Cardiac muscle cell (in vitro differentiated cells and primary cell): ENCODE measurements around the gene NOB1. TPM values are rescaled to one million over a fixed set of nuclear protein-coding genes. Genes with fewer than 3 reads are reported as not detected.
"Not testable (repeated sequence)": the region's sequence is repeated elsewhere in the genome, so short reads cannot be mapped to it uniquely, and the experiment has no call there.

Experiments
- DNase-seq, 2 donors: peaks; one replicate each; pipeline versions ENCODE4 v3.0.0 to v3.0.0-alpha.2; 2010 to 2017; ENCODE audit warnings: low read depth in 1 of 2, low spot score in 1 of 2
- H3K27ac ChIP-seq: fragments of 200-600 bp; sonication (generic); 2 replicates; pipeline ENCODE4 v1.5.1; 2016
- H3K27me3 ChIP-seq: fragments of 200-600 bp; sonication (generic); 2 replicates; pipeline ENCODE4 v1.6.0; 2016; ENCODE audit warnings: control low read depth
- H3K36me3 ChIP-seq: fragments of 200-600 bp; sonication (generic); 2 replicates; pipeline ENCODE4 v1.5.1; 2016; ENCODE audit warnings: control low read depth
- H3K4me1 ChIP-seq: fragments of 200-600 bp; sonication (generic); 2 replicates; pipeline ENCODE4 v1.8.1; 2017; ENCODE audit warnings: low read depth, mild to moderate bottlenecking, mixed run types
- H3K4me3 ChIP-seq: fragments of 200-600 bp; sonication (generic); 2 replicates; pipeline ENCODE4 v1.5.1; 2016; ENCODE audit warnings: mild to moderate bottlenecking
- H3K9me3 ChIP-seq: fragments of 200-600 bp; sonication (generic); 2 replicates; pipeline ENCODE4 v1.5.1; 2017; ENCODE audit warnings: low read depth, mild to moderate bottlenecking, control low read depth
- polyA plus RNA-seq: library from polyadenylated mRNA; unstranded; fragments of >200 nt; fragmentation: Nextera tagmentation; extraction: Ambion mirVana; gene quantifications from 2 replicates; pipeline ENCODE4 v1.2.1, GENCODE V29; 2016
- total RNA-seq: library from RNA; depleted of rRNA; stranded (reverse); fragments of >200 nt; gene quantifications from 2 replicates; pipeline ENCODE4 v1.2.3, GENCODE V29; 2016
- TF ChIP-seq, protein P1 (sequence below): IDR thresholded peaks from 2 replicates; pipeline ENCODE4 v1.5.1; 2012; ENCODE audit warnings: low read depth, mild to moderate bottlenecking, low read length

Gene NOB1
- total and polyA plus RNA-seq, 2 experiments from 2014 or later = 26.8 to 34.0 TPM

DNA sequence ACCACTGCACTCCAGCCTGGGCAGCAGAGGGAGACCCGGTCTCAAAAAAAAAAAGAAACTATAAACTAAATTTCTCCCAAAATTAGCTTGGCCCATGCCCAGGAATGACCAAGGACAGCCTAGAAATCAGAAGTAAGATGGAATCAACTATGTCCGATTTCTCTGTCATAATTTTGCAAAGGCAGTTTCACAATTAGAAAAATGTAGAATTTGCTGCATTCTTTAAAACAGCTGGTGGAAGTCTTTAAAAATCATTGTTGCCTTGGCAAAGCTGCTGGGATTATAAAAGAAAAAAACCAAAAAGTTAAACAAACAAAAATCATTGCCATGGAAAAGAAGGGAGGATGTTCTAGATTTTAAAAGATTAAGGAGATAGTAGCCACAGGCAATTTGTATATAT is 39.8 kb upstream of the NOB1 start:
- Histone ChIP-seq H3K36me3 (no peaks in the 10 kb centered on the region), H3K27me3 (no peaks in the 10 kb centered on the region), H3K27ac (no peak overlapping the region), H3K4me1 (peaks cover 7% of the 10 kb centered on the region), H3K9me3 (no peaks in the 10 kb centered on the region), H3K4me3 (no peak overlapping the region)
- DNase-seq = no peak
- TF ChIP-seq, protein P1, sequence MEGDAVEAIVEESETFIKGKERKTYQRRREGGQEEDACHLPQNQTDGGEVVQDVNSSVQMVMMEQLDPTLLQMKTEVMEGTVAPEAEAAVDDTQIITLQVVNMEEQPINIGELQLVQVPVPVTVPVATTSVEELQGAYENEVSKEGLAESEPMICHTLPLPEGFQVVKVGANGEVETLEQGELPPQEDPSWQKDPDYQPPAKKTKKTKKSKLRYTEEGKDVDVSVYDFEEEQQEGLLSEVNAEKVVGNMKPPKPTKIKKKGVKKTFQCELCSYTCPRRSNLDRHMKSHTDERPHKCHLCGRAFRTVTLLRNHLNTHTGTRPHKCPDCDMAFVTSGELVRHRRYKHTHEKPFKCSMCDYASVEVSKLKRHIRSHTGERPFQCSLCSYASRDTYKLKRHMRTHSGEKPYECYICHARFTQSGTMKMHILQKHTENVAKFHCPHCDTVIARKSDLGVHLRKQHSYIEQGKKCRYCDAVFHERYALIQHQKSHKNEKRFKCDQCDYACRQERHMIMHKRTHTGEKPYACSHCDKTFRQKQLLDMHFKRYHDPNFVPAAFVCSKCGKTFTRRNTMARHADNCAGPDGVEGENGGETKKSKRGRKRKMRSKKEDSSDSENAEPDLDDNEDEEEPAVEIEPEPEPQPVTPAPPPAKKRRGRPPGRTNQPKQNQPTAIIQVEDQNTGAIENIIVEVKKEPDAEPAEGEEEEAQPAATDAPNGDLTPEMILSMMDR = no peak

- H3K27me3 ChIP-seq = no peaks in the 10 kb centered on the region
- TF ChIP-seq, protein P1 = no peak
- DNase-seq = no peak
- no peaks in the 10 kb centered on the region for H3K9me3 ChIP-seq
- peaks cover under 1% of the 10 kb centered on the region for H3K4me1 ChIP-seq
- H3K4me3 ChIP-seq = no peak overlapping the region
- no peaks in the 10 kb centered on the region for H3K36me3 ChIP-seq
- no peak overlapping the region for H3K27ac ChIP-seq
Measured at GRCh38 chr16:69793526-69793925, 38.8 kb upstream of the NOB1 start.

DNA sequence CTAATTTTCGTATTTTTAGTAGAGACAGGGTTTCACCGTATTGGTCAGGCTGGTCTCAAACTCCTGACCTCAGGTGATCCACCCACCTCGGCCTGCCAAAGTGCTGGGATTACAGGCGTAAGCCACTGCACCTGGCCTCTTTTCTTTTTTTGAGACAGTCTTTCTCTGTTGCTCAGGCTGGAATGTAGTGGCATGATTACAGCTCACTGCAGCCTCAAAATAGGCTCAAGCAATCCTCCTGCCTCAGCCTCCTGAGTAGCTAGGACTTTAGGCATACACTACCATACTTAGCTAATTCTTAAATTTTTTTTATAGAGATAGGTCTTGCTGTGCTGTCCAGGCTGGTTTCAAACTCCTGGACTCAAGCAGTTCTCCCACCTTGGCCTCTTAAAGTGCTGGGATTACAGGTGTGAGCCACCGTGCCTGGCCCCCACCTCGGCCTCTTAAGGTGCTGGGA is 36.7 kb upstream of the NOB1 start:
- H3K36me3 ChIP-seq, H3K9me3 ChIP-seq, H3K4me1 ChIP-seq, H3K27ac ChIP-seq, DNase-seq, H3K27me3 ChIP-seq, H3K4me3 ChIP-seq: not testable (repeated sequence)

DNA sequence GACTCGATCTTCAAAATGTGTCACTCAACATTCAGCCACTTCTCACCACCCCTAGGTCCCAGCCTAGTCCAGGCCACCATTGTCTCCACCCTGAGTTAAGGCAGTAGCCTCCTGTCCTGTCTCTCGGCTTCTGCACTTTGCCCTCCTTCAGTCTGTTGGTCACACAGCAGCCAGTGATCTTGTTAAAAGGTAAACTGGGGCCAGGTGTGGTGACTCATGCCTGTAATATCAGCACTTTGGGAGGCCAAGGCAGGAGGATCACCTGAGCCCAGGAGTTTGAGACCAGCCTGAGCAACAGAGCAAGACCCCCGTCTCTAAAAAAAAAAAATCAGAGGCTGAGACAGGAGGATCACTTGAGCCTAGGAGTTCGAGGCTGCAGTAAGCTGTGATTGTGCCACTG is 33.2 kb upstream of the NOB1 start:
- H3K9me3 ChIP-seq = no peaks in the 10 kb centered on the region
- H3K36me3 ChIP-seq = peaks cover 3% of the 10 kb centered on the region
- no peaks in the 10 kb centered on the region for H3K27me3 ChIP-seq
- H3K4me1 ChIP-seq = no peaks in the 10 kb centered on the region
- H3K4me3 ChIP-seq = no peak overlapping the region
- H3K27ac ChIP-seq = no peak overlapping the region
- TF ChIP-seq, protein P1 = no peak
- no peak for DNase-seq

GRCh38 chr16:69784586-69784985 is 29.9 kb upstream of the NOB1 start:
- Histone ChIP-seq H3K36me3 (peaks cover 3% of the 10 kb centered on the region), H3K4me1 (no peaks in the 10 kb centered on the region), H3K4me3 (no peak overlapping the region), H3K9me3 (no peaks in the 10 kb centered on the region), H3K27me3 (no peaks in the 10 kb centered on the region), H3K27ac (no peak overlapping the region)
- TF ChIP-seq, protein P1 = no peak
- DNase-seq = no peak

GRCh38 chr16:69781118-69781517 is 26.4 kb upstream of the NOB1 start:
- Histone ChIP-seq H3K27ac (no peak overlapping the region), H3K27me3 (no peaks in the 10 kb centered on the region), H3K36me3 (no peaks in the 10 kb centered on the region), H3K4me3 (no peak overlapping the region), H3K4me1 (no peaks in the 10 kb centered on the region), H3K9me3 (no peaks in the 10 kb centered on the region)
- TF ChIP-seq, protein P1 = no peak
- DNase-seq = no peak
